Loucy (cell line): Measurements from ENCODE around the gene SLC9B1.

Experiments
- H2AFZ ChIP-seq: fragments of 200-600 bp; sonication (generic); 2 replicates; pipeline ENCODE4 v1.6.0; 2016; ENCODE audit warnings: antibody characterized with exemption, mild to moderate bottlenecking, low read length, moderate library complexity
- H3F3A ChIP-seq: fragments of 200-600 bp; 2 replicates; pipeline ENCODE4 v1.6.0; 2016; ENCODE audit warnings: antibody characterized with exemption, low read depth, mild to moderate bottlenecking
- H3K27me3 ChIP-seq: fragments of 200-600 bp; sonication (generic); 2 replicates; pipeline ENCODE4 v1.6.1; 2014; ENCODE audit warnings: low read length, mild to moderate bottlenecking; ENCODE audit not compliant: insufficient read depth, poor library complexity, severe bottlenecking
- H3K36me3 ChIP-seq: fragments of 200-600 bp; sonication (generic); 2 replicates; pipeline ENCODE4 v1.6.1; 2016; ENCODE audit warnings: low read length; ENCODE audit not compliant: insufficient read depth
- H3K4me1 ChIP-seq: fragments of 200-600 bp; sonication (generic); 2 replicates; pipeline ENCODE4 v1.5.1; 2014; ENCODE audit warnings: low read length, mild to moderate bottlenecking; ENCODE audit not compliant: insufficient read depth, poor library complexity, severe bottlenecking
- H3K4me2 ChIP-seq: fragments of 200-600 bp; sonication (generic); 2 replicates; pipeline ENCODE4 v1.6.0; 2014; ENCODE audit warnings: antibody characterized with exemption, low read length, low read depth, mild to moderate bottlenecking; ENCODE audit not compliant: poor library complexity, severe bottlenecking
- H3K4me3 ChIP-seq: fragments of 200-600 bp; sonication (generic); 2 replicates; pipeline ENCODE4 v1.5.1; 2014; ENCODE audit warnings: low read length, mild to moderate bottlenecking, mixed read lengths; ENCODE audit not compliant: poor library complexity, severe bottlenecking
- H3K79me2 ChIP-seq: fragments of 200-600 bp; sonication (generic); 2 replicates; pipeline ENCODE4 v1.6.1; 2014; ENCODE audit warnings: low read length; ENCODE audit not compliant: insufficient read depth
- H3K9ac ChIP-seq: fragments of 200-600 bp; sonication (generic); 2 replicates; pipeline ENCODE4 v1.6.0; 2014; ENCODE audit warnings: mild to moderate bottlenecking, low read depth, low read length, moderate library complexity; ENCODE audit not compliant: poor library complexity, severe bottlenecking
- H3K9me2 ChIP-seq: fragments of 200-600 bp; sonication (generic); replicated peaks from 2 replicates; pipeline ENCODE4 v1.6.1; 2016; ENCODE audit warnings: low read depth, low read length, mixed read lengths
- H3K9me3 ChIP-seq: fragments of 200-600 bp; sonication (generic); 2 replicates; pipeline ENCODE4 v1.6.1; 2014; ENCODE audit warnings: mild to moderate bottlenecking, antibody characterized with exemption, low read length, low read depth; ENCODE audit not compliant: insufficient read depth
- H4K20me1 ChIP-seq: fragments of 200-600 bp; sonication (generic); 2 replicates; pipeline ENCODE4 v1.6.0; 2014; ENCODE audit warnings: antibody characterized with exemption, low read length, mild to moderate bottlenecking; ENCODE audit not compliant: insufficient read depth, poor library complexity, severe bottlenecking
- EZH2phosphoT487 ChIP-seq: fragments of 200-600 bp; IDR thresholded peaks from 2 replicates; pipeline ENCODE4 v1.6.1; 2018; ENCODE audit warnings: antibody characterized with exemption, mild to moderate bottlenecking, moderate library complexity, borderline replicate concordance
- TF ChIP-seq, protein P1 (sequence below): fragments of 200-600 bp; sonication (generic); conservative IDR thresholded peaks from 2 replicates; pipeline ENCODE4 v1.5.1; 2014; ENCODE audit warnings: mild to moderate bottlenecking, antibody characterized with exemption, low read length

SLC9B1 gene

DNA sequence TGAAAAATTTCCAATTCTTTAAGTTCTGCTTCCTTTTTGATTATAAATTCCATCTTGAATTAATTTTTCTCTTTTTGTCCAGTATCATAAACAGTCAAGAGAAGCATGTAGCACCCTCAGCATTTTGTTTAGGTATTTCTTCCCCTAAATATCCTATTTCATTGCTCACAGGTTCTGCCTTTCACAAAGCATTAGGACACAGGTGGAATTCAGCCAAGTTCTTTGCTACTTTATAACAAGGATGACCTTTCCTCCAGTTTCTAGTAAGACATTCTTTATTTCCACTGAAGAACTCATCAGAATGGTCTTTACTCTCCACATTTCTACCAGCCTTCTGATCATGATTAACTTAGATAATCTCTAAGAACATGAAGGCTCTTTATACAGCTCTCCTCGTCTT is 7.4 kb downstream of the SLC9B1 start:
- no peaks in the 10 kb centered on the region for H3K9me3 ChIP-seq
- no peak overlapping the region for H2AFZ ChIP-seq
- H4K20me1 ChIP-seq, result no peaks in the 10 kb centered on the region
- no peak overlapping the region for H3K4me3 ChIP-seq
- H3K4me1 ChIP-seq, result no peaks in the 10 kb centered on the region
- no peak for TF ChIP-seq EZH2phosphoT487
- TF ChIP-seq, protein P1, sequence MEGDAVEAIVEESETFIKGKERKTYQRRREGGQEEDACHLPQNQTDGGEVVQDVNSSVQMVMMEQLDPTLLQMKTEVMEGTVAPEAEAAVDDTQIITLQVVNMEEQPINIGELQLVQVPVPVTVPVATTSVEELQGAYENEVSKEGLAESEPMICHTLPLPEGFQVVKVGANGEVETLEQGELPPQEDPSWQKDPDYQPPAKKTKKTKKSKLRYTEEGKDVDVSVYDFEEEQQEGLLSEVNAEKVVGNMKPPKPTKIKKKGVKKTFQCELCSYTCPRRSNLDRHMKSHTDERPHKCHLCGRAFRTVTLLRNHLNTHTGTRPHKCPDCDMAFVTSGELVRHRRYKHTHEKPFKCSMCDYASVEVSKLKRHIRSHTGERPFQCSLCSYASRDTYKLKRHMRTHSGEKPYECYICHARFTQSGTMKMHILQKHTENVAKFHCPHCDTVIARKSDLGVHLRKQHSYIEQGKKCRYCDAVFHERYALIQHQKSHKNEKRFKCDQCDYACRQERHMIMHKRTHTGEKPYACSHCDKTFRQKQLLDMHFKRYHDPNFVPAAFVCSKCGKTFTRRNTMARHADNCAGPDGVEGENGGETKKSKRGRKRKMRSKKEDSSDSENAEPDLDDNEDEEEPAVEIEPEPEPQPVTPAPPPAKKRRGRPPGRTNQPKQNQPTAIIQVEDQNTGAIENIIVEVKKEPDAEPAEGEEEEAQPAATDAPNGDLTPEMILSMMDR, result no peak
- H3K27me3 ChIP-seq, result no peaks in the 10 kb centered on the region
- no peak overlapping the region for H3K9ac ChIP-seq
- H3K9me2 ChIP-seq, result no peaks in the 10 kb centered on the region
- no peak overlapping the region for H3K4me2 ChIP-seq
- H3K79me2 ChIP-seq, result no peaks in the 10 kb centered on the region
- no peaks in the 10 kb centered on the region for H3K36me3 ChIP-seq
- no peaks in the 10 kb centered on the region for H3F3A ChIP-seq

DNA sequence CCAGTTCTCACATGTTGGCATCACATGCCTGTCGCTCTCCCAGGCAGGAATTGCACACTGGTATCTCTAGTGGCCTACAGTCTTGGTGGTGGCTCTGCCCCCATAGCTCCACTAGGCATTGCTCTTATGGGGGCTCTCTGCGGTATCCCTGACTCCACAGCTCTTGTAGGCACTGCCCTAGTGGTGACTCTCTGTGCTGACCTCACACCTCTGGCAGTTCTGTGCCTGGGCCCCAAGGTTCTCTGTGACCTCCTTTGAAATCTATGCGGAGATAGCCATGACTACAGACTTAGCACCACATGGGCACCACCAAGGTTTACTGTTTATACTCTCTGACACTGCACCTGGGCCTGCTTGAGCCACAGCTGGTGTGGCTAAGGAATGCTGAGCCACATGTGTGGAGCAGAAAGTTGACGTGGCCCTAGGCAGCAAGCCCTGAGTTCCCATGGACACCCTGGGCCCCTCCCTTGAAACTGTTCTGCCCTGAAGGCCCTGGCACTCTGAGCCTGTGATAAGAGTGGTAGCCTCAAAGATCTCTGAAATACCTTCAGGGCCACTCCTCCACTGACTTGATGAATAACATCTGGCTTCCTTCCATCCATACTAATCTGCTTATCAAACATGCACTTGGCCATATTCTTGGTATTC is 8.0 kb downstream of the SLC9B1 start:
- no peak overlapping the region for H3K9ac ChIP-seq
- H2AFZ ChIP-seq, result no peak overlapping the region
- H3F3A ChIP-seq, result no peaks in the 10 kb centered on the region
- no peak overlapping the region for H3K4me2 ChIP-seq
- no peaks in the 10 kb centered on the region for H3K9me3 ChIP-seq
- H3K27me3 ChIP-seq, result no peaks in the 10 kb centered on the region
- H3K79me2 ChIP-seq, result no peaks in the 10 kb centered on the region
- TF ChIP-seq, protein P1, result no peak
- no peak for TF ChIP-seq EZH2phosphoT487
- H3K36me3 ChIP-seq, result no peaks in the 10 kb centered on the region
- no peaks in the 10 kb centered on the region for H3K9me2 ChIP-seq
- H3K4me1 ChIP-seq, result no peaks in the 10 kb centered on the region
- H4K20me1 ChIP-seq, result no peaks in the 10 kb centered on the region
- H3K4me3 ChIP-seq, result no peak overlapping the region

DNA sequence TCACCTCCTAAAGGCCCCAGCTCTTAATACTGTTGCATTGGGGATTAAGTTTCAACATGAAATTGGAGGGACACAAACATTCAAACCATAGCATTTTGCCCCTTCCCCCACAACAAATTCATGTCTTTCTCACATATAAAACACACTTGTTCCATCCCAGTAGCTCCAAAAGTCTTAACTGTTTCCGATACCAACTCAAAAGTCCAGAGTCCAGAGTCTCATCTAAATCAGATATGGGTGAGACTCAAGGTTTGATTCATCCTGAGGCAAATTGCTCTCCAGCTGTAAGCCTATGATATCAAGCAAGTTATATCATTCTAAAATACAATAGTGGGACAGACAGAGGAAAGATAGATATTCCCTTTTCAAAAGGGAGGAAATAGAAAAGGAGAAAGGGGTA is 8.7 kb downstream of the SLC9B1 start:
- Histone ChIP-seq H3K79me2 (no peaks in the 10 kb centered on the region), H3K4me2 (no peak overlapping the region), H3K36me3 (no peaks in the 10 kb centered on the region), H3K9me2 (no peaks in the 10 kb centered on the region), H3K4me1 (no peaks in the 10 kb centered on the region), H4K20me1 (no peaks in the 10 kb centered on the region), H3K4me3 (no peak overlapping the region), H3K27me3 (no peaks in the 10 kb centered on the region), H3K9me3 (no peaks in the 10 kb centered on the region), H2AFZ (no peak overlapping the region), H3K9ac (no peak overlapping the region), H3F3A (no peaks in the 10 kb centered on the region)
- TF ChIP-seq EZH2phosphoT487, result no peak
- TF ChIP-seq, protein P1, result no peak
